ENCODE measurements around the gene MEX3D. TPM values are rescaled to one million over a fixed set of nuclear protein-coding genes. Genes with fewer than 3 reads are reported as not detected.

MEX3D gene
- total and polyA plus RNA-seq, 2 donors (not counting 1 experiment from before 2014, with no cell fraction given): 0.73 to 3.0 TPM

DNA sequence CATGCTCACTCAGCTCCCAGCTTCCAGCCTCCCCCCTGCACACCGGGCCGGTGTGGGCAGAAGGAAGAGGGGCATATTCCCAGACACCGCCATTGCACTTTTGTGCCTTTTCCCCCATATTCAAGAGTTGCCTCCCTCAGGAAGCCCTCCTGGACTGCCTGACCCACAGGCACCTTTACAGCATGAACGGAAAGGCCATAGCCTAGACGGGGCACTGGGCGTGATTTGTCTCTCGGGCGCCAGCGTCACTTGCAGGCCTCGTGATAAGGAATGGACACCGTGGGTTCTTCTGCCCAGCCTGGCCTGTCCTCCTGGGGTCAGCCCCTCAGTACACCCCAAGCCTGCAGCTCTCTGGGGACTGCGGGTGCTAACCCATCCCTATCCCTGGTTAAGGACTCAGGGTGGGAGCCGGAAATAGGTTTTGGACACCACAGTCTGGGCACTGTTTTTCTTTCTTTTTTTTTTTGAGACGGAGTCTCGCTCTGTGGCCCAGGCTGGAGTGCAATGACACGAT, 38.1 kb upstream of the MEX3D start:
- Histone ChIP-seq H3K36me3 (replicated peaks in 1 of 2; ENCODE audit: control extremely low read depth in 1 of 2, control insufficient read depth in 1 of 2, extremely low read depth in 1 of 2, insufficient read depth in 2 of 2, low read length in 1 of 2) (peaks cover 2 to 21% of the 10 kb centered on the region in 2 experiments), H3K9me3 (ENCODE audit: control extremely low read depth in 1 of 3, control insufficient read depth in 2 of 3, insufficient read depth in 1 of 3, low read length in 2 of 3) (no peaks in the 10 kb centered on the region), H3K4me2 (replicated peaks; ENCODE audit: low read depth, low read length, poor library complexity, severe bottlenecking) (peak overlapping the region; percentile 89), H3K4me3 (ENCODE audit: control extremely low read depth in 1 of 5, extremely low read depth in 1 of 5, insufficient read depth in 1 of 5, low read depth in 2 of 5, low read length in 4 of 5) (peak overlapping the region; percentile 86 to 99 (median 98)), H3K79me2 (ENCODE audit: control insufficient read depth, insufficient read depth, low read length) (peaks cover 40% of the 10 kb centered on the region), H3K27me3 (replicated peaks in 1 of 4; ENCODE audit: control extremely low read depth in 1 of 4, control insufficient read depth in 3 of 4, insufficient read depth in 4 of 4, low read length in 3 of 4) (no peaks in the 10 kb centered on the region), H2AFZ (ENCODE audit: insufficient read depth, low read depth, low read length, poor library complexity, severe bottlenecking) (peak overlapping the region; percentile 95), H4K20me1 (ENCODE audit: control insufficient read depth, insufficient read depth, low read length, poor library complexity, severe bottlenecking) (peaks cover 44% of the 10 kb centered on the region), H3K27ac (ENCODE audit: low read length in 2 of 2) (peak overlapping the region; percentile 61 to 86), H3K4me1 (ENCODE audit: control insufficient read depth in 2 of 2, insufficient read depth in 2 of 2, low read length in 2 of 2) (peaks cover 31 to 48% of the 10 kb centered on the region in 2 donors), H3K9ac (ENCODE audit: low read length) (peak overlapping the region; percentile 98)
- TF ChIP-seq, protein P1, sequence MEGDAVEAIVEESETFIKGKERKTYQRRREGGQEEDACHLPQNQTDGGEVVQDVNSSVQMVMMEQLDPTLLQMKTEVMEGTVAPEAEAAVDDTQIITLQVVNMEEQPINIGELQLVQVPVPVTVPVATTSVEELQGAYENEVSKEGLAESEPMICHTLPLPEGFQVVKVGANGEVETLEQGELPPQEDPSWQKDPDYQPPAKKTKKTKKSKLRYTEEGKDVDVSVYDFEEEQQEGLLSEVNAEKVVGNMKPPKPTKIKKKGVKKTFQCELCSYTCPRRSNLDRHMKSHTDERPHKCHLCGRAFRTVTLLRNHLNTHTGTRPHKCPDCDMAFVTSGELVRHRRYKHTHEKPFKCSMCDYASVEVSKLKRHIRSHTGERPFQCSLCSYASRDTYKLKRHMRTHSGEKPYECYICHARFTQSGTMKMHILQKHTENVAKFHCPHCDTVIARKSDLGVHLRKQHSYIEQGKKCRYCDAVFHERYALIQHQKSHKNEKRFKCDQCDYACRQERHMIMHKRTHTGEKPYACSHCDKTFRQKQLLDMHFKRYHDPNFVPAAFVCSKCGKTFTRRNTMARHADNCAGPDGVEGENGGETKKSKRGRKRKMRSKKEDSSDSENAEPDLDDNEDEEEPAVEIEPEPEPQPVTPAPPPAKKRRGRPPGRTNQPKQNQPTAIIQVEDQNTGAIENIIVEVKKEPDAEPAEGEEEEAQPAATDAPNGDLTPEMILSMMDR (IDR thresholded peaks at IDR 0.05): no peak
- no peak for TF ChIP-seq EZH2 (IDR thresholded peaks at IDR 0.05; ENCODE audit: borderline replicate concordance, insufficient read depth, low read depth, low read length, poor library complexity, severe bottlenecking)
- ChIA-PET CTCF (interaction anchor here (0.7 to 4.0 kb wide), 8 partner anchors 11 to 161 kb away, joined by 3 to 24 read pairs (median 8); partner anchors contain the start of genes MBD3 and TCF3), POLR2A (interaction anchor here (0.8 to 2.0 kb wide), 9 partner anchors 10 to 232 kb away, joined by 3 to 7 read pairs (median 5); partner anchors contain the start of gene TCF3)
- ATAC-seq (ENCODE audit: low read depth) (no peak), DNase-seq (no peak)
- H3K27ac Mint-ChIP-seq: peak overlapping the region; percentile 97
- H3K9me3 Mint-ChIP-seq (ENCODE audit: insufficient read depth): no peaks in the 10 kb centered on the region
- 22% methylated on average over 16 of the region's 16 CpGs for WGBS (ENCODE audit: insufficient coverage)
- no peaks in the 10 kb centered on the region for H3K27me3 Mint-ChIP-seq
- peaks cover 47% of the 10 kb centered on the region for H3K4me1 Mint-ChIP-seq
- intact Hi-C loops (cut with micrococcal nuclease): loop anchor here (1.0 to 5.0 kb wide), 3 partner anchors 38 to 161 kb away; partner anchors contain the start of gene MEX3D
- peak overlapping the region; percentile 96 for H3K4me3 Mint-ChIP-seq
